ENCODE results near the gene UBE2I.

UBE2I gene

DNA sequence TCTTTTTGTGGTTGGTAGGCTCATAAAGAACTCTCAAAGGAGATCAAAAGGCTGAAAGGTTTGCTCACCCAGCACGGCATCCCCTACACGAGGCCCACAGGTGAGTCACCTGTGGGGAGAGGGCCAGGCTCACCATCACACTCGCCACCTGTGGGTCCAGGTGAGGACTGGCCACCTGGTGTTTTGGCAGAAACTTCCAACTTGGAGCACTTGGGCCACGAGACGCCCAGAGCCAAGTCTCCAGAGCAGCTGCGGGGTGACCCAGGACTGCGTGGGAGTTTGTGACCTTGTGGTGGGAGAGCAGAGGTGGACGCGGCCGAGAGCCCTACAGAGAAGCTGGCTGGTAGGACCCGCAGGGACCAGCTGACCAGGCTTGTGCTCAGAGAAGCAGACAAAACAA, 53.4 kb downstream of the UBE2I start:
- Histone ChIP-seq H2AFZ (ENCODE audit: low read length) (no peak overlapping the region), H3K27me3 (replicated peaks; ENCODE audit: insufficient read depth, low read length) (no peaks in the 10 kb centered on the region), H3K79me2 (ENCODE audit: low read length) (peaks cover 76% of the 10 kb centered on the region), H4K20me1 (ENCODE audit: insufficient read depth, low read length) (0 out of 2 replicates have a peak, but pooled peaks cover 6% of the 10 kb centered on the region), H3K9me2 (replicated peaks; ENCODE audit: insufficient read depth, low read length) (no peaks in the 10 kb centered on the region), H3K4me1 (ENCODE audit: low read length) (no peaks in the 10 kb centered on the region), H3F3A (ENCODE audit: insufficient read depth, low read length) (peaks cover 7% of the 10 kb centered on the region; the same call in 1 of the 2 replicates), H3K4me3 (ENCODE audit: low read length) (no peak overlapping the region), H3K9ac (ENCODE audit: low read length) (no peak overlapping the region), H3K36me3 (replicated peaks; ENCODE audit: insufficient read depth, low read length) (peaks cover 19% of the 10 kb centered on the region), H3K9me3 (replicated peaks; ENCODE audit: insufficient read depth, low read length) (no peaks in the 10 kb centered on the region), H3K4me2 (ENCODE audit: low read depth, low read length) (no peak overlapping the region), H3K27ac (ENCODE audit: low read length) (no peak overlapping the region)
- no peak for TF ChIP-seq EZH2 (optimal IDR thresholded peaks at IDR 0.05; ENCODE audit: low read depth, low read length)
- TF ChIP-seq EZH2phosphoT487 (IDR thresholded peaks at IDR 0.05; ENCODE audit: low read length) = no peak
- TF ChIP-seq CTCF (IDR thresholded peaks at IDR 0.05; ENCODE audit: low read length) = no peak
- no peak for DNase-seq

- peaks cover 7% of the 10 kb centered on the region; the same call in 1 of the 2 replicates for H3F3A ChIP-seq (ENCODE audit: insufficient read depth, low read length)
Observed at GRCh38 chr16:1363501-1364041, 54.1 kb downstream of the UBE2I start.

DNA sequence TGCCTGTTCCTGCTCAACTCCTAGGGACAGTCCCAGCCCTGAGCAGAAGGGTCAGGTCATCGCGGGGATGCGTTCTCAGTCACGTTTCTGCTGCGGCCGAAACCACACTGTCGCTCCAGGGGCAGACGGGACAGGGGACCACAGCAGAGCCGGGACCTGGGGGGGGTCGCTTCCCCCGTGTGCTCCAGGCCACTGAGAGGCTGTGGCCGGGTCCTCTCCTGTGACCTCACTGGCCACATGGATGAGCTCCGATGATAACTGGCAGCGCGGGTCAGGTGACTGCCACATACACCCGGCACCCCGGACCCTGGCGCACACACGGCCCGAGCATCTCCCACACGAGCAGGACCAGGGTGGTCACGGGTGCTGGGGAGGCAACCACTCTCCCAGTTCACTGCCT, 55.1 kb downstream of the UBE2I start:
- 0 out of 2 replicates have a peak, but pooled peaks cover 6% of the 10 kb centered on the region for H4K20me1 ChIP-seq (ENCODE audit: insufficient read depth, low read length)
- H3K4me1 ChIP-seq (ENCODE audit: low read length) = no peaks in the 10 kb centered on the region
- no peak overlapping the region for H2AFZ ChIP-seq (ENCODE audit: low read length)
- no peak for DNase-seq
- H3K79me2 ChIP-seq (ENCODE audit: low read length) = peaks cover 59% of the 10 kb centered on the region
- H3K27ac ChIP-seq (ENCODE audit: low read length) = no peak overlapping the region
- no peak overlapping the region for H3K4me2 ChIP-seq (ENCODE audit: low read depth, low read length)
- H3K27me3 ChIP-seq (replicated peaks; ENCODE audit: insufficient read depth, low read length) = no peaks in the 10 kb centered on the region
- H3K9ac ChIP-seq (ENCODE audit: low read length) = no peak overlapping the region
- no peak for TF ChIP-seq CTCF (IDR thresholded peaks at IDR 0.05; ENCODE audit: low read length)
- H3K9me2 ChIP-seq (replicated peaks; ENCODE audit: insufficient read depth, low read length) = no peaks in the 10 kb centered on the region
- H3K36me3 ChIP-seq (replicated peaks; ENCODE audit: insufficient read depth, low read length) = peaks cover 19% of the 10 kb centered on the region
- no peak overlapping the region for H3K4me3 ChIP-seq (ENCODE audit: low read length)
- peaks cover 7% of the 10 kb centered on the region; the same call in 1 of the 2 replicates for H3F3A ChIP-seq (ENCODE audit: insufficient read depth, low read length)
- no peaks in the 10 kb centered on the region for H3K9me3 ChIP-seq (replicated peaks; ENCODE audit: insufficient read depth, low read length)

More at GRCh38 chr16:1363501-1364041, 54.1 kb downstream of the UBE2I start:
- TF ChIP-seq EZH2phosphoT487 (IDR thresholded peaks at IDR 0.05; ENCODE audit: low read length) (no peak), CTCF (IDR thresholded peaks at IDR 0.05; ENCODE audit: low read length) (peak; percentile 56), EZH2 (optimal IDR thresholded peaks at IDR 0.05; ENCODE audit: low read depth, low read length) (no peak)
- Histone ChIP-seq H4K20me1 (ENCODE audit: insufficient read depth, low read length) (0 out of 2 replicates have a peak, but pooled peaks cover 6% of the 10 kb centered on the region), H3K27me3 (replicated peaks; ENCODE audit: insufficient read depth, low read length) (no peaks in the 10 kb centered on the region), H3K4me3 (ENCODE audit: low read length) (no peak overlapping the region), H3K27ac (ENCODE audit: low read length) (no peak overlapping the region), H2AFZ (ENCODE audit: low read length) (no peak overlapping the region), H3K36me3 (replicated peaks; ENCODE audit: insufficient read depth, low read length) (peaks cover 19% of the 10 kb centered on the region), H3K9me2 (replicated peaks; ENCODE audit: insufficient read depth, low read length) (no peaks in the 10 kb centered on the region), H3K79me2 (ENCODE audit: low read length) (peaks cover 69% of the 10 kb centered on the region), H3K4me1 (ENCODE audit: low read length) (no peaks in the 10 kb centered on the region), H3K4me2 (ENCODE audit: low read depth, low read length) (no peak overlapping the region), H3K9me3 (replicated peaks; ENCODE audit: insufficient read depth, low read length) (no peaks in the 10 kb centered on the region), H3K9ac (ENCODE audit: low read length) (no peak overlapping the region)
- peak; percentile 43 for DNase-seq
